ENCODE measurements around the gene SELENOO.

The SELENOO gene

GRCh38 chr22:50253046-50253915, 52.5 kb downstream of the SELENOO start:
- no peak for TF ChIP-seq CTCF (IDR thresholded peaks at IDR 0.05)
- H3K9me3 ChIP-seq (ENCODE audit: control insufficient read depth, low read length), result no peaks in the 10 kb centered on the region
- H3K27ac ChIP-seq, result no peak overlapping the region
- H3K9ac ChIP-seq, result no peak overlapping the region
- no peaks in the 10 kb centered on the region for H3K36me3 ChIP-seq (ENCODE audit: control insufficient read depth, insufficient read depth, low read length)
- H3K4me1 ChIP-seq, result peaks cover 4% of the 10 kb centered on the region
- H3K27me3 ChIP-seq (ENCODE audit: control insufficient read depth, insufficient read depth, low read length), result no peaks in the 10 kb centered on the region
- H2AFZ ChIP-seq, result no peak overlapping the region
- no peak overlapping the region for H3K4me2 ChIP-seq (ENCODE audit: low read length)
- H3K79me2 ChIP-seq, result no peaks in the 10 kb centered on the region
- H3K4me3 ChIP-seq (ENCODE audit: low read depth, low read length), result no peak overlapping the region

- Histone ChIP-seq H3K9me3 (ENCODE audit: control insufficient read depth, low read length) (no peaks in the 10 kb centered on the region), H3K36me3 (ENCODE audit: control insufficient read depth, insufficient read depth, low read length) (no peaks in the 10 kb centered on the region), H3K27ac (no peak overlapping the region), H3K4me2 (ENCODE audit: low read length) (no peak overlapping the region), H2AFZ (no peak overlapping the region), H3K27me3 (ENCODE audit: control insufficient read depth, insufficient read depth, low read length) (no peaks in the 10 kb centered on the region), H3K4me3 (ENCODE audit: low read depth, low read length) (no peak overlapping the region), H3K4me1 (peaks cover 4% of the 10 kb centered on the region), H3K79me2 (no peaks in the 10 kb centered on the region), H3K9ac (no peak overlapping the region)
- TF ChIP-seq CTCF (IDR thresholded peaks at IDR 0.05), result no peak
These were observed 53.1 kb downstream of the SELENOO start for GRCh38 chr22:50253941-50254340.

- Histone ChIP-seq H3K79me2 (no peaks in the 10 kb centered on the region), H3K36me3 (ENCODE audit: control insufficient read depth, insufficient read depth, low read length) (no peaks in the 10 kb centered on the region), H3K4me1 (peaks cover 4% of the 10 kb centered on the region), H3K9ac (no peak overlapping the region), H3K9me3 (ENCODE audit: control insufficient read depth, low read length) (no peaks in the 10 kb centered on the region), H3K4me2 (ENCODE audit: low read length) (no peak overlapping the region), H3K4me3 (ENCODE audit: low read depth, low read length) (no peak overlapping the region), H3K27me3 (ENCODE audit: control insufficient read depth, insufficient read depth, low read length) (no peaks in the 10 kb centered on the region), H3K27ac (no peak overlapping the region), H2AFZ (no peak overlapping the region)
- TF ChIP-seq CTCF (IDR thresholded peaks at IDR 0.05), result no peak
These were observed 54.3 kb downstream of the SELENOO start for GRCh38 chr22:50255099-50255498.

- Histone ChIP-seq H3K4me1 (peaks cover 4% of the 10 kb centered on the region), H3K9me3 (ENCODE audit: control insufficient read depth, low read length) (no peaks in the 10 kb centered on the region), H3K27me3 (ENCODE audit: control insufficient read depth, insufficient read depth, low read length) (no peaks in the 10 kb centered on the region), H2AFZ (no peak overlapping the region), H3K36me3 (ENCODE audit: control insufficient read depth, insufficient read depth, low read length) (no peaks in the 10 kb centered on the region), H3K9ac (no peak overlapping the region), H3K79me2 (no peaks in the 10 kb centered on the region), H3K4me3 (ENCODE audit: low read depth, low read length) (no peak overlapping the region), H3K4me2 (ENCODE audit: low read length) (no peak overlapping the region), H3K27ac (no peak overlapping the region)
- TF ChIP-seq CTCF (IDR thresholded peaks at IDR 0.05), result no peak
These were observed 54.8 kb downstream of the SELENOO start for GRCh38 chr22:50255607-50256006.

Data from parathyroid adenoma (tissue), 2 donors.